Transverse colon (tissue), 1 donor: ENCODE results near the gene KRTAP9-9.

ENCODE experiments used
- EP300 ChIP-seq: sonication (generic); formaldehyde crosslinking; IDR thresholded peaks from one replicate; pipeline ENCODE4 v1.6.1; 2017; ENCODE audit warnings: antibody characterized with exemption, low read depth
- POLR2A ChIP-seq: fragments of 450-650 bp; IDR thresholded peaks from one replicate; pipeline ENCODE4 v1.6.1; 2016; ENCODE audit warnings: antibody characterized with exemption, mild to moderate bottlenecking, moderate library complexity

GRCh38 chr17:41301916-41302901 is 47.0 kb downstream of the KRTAP9-9 start, which contains the start of gene KRTAP29-1:
- no peak for TF ChIP-seq EP300
- no peak for TF ChIP-seq POLR2A
